ENCODE measurements around the gene TSEN2. TPM values are rescaled to one million over a fixed set of nuclear protein-coding genes. Genes with fewer than 3 reads are reported as not detected.

TSEN2 gene
- polyA plus RNA-seq, 3 donors: 3.2 to 7.3 (median 3.9) TPM

GRCh38 chr3:12471241-12471640, 13.0 kb upstream of the TSEN2 start:
- H3K4me1 ChIP-seq (ENCODE audit: control insufficient read depth in 1 of 2, insufficient read depth in 2 of 2, low read length in 2 of 2): peaks cover 0 to 3% of the 10 kb centered on the region in 2 donors
- no peaks in the 10 kb centered on the region for H4K20me1 ChIP-seq (ENCODE audit: insufficient read depth, low read length)
- H3K4me2 ChIP-seq (replicated peaks; ENCODE audit: extremely low read depth, low read length, poor library complexity, severe bottlenecking): no peak overlapping the region
- Mint-ChIP-seq H3K9me3 (no peaks in the 10 kb centered on the region), H3K4me3 (no peak overlapping the region), H3K4me1 (peaks cover 11% of the 10 kb centered on the region), H3K27ac (peak overlapping the region in 2 of 7 donors; percentile 26 to 38), H3K27me3 (ENCODE audit: low read depth in 3 of 3) (peaks cover 0 to 5% (median 0%) of the 10 kb centered on the region in 3 donors), H3K36me3 (no peaks in the 10 kb centered on the region)
- no peak for TF ChIP-seq CTCF (IDR thresholded peaks at IDR 0.05)
- peak in 2 of 3 donors; percentile 31 to 74 for DNase-seq
- H3K27ac ChIP-seq (ENCODE audit: low read depth in 1 of 2, low read length in 2 of 2): no peak overlapping the region
- no peaks in the 10 kb centered on the region for H3K79me2 ChIP-seq (ENCODE audit: insufficient read depth, low read length)
- H3K9me3 ChIP-seq (replicated peaks in 1 of 2; ENCODE audit: control insufficient read depth in 1 of 2, insufficient read depth in 1 of 2, low read length in 2 of 2): no peaks in the 10 kb centered on the region
- no peak overlapping the region for H3K4me3 ChIP-seq (replicated peaks in 1 of 3; ENCODE audit: low read depth in 2 of 3, low read length in 3 of 3)
- H3K27me3 ChIP-seq (ENCODE audit: control insufficient read depth in 2 of 2, insufficient read depth in 2 of 2, low read length in 2 of 2): no peaks in the 10 kb centered on the region
- WGBS (ENCODE audit: insufficient coverage): 64% methylated on average over 3 of the region's 11 CpGs
- no peaks in the 10 kb centered on the region for H3K36me3 ChIP-seq (replicated peaks in 1 of 2; ENCODE audit: control insufficient read depth in 1 of 2, insufficient read depth in 2 of 2, low read length in 2 of 2)
- no peak overlapping the region for H3K9ac ChIP-seq (ENCODE audit: insufficient read depth, low read length, poor library complexity, severe bottlenecking)
- H2AFZ ChIP-seq (ENCODE audit: insufficient read depth, low read depth, low read length, poor library complexity, severe bottlenecking): no peak overlapping the region
- intact Hi-C loops (cut with micrococcal nuclease): no loop called here

GRCh38 chr3:12472000-12472610, 12.2 kb upstream of the TSEN2 start:
- no peak for TF ChIP-seq CTCF (IDR thresholded peaks at IDR 0.05)
- Histone ChIP-seq H3K27me3 (ENCODE audit: control insufficient read depth in 2 of 2, insufficient read depth in 2 of 2, low read length in 2 of 2) (no peaks in the 10 kb centered on the region), H3K4me2 (replicated peaks; ENCODE audit: extremely low read depth, low read length, poor library complexity, severe bottlenecking) (no peak overlapping the region), H4K20me1 (ENCODE audit: insufficient read depth, low read length) (no peaks in the 10 kb centered on the region), H3K36me3 (replicated peaks in 1 of 2; ENCODE audit: control insufficient read depth in 1 of 2, insufficient read depth in 2 of 2, low read length in 2 of 2) (no peaks in the 10 kb centered on the region), H3K9ac (ENCODE audit: insufficient read depth, low read length, poor library complexity, severe bottlenecking) (no peak overlapping the region), H2AFZ (ENCODE audit: insufficient read depth, low read depth, low read length, poor library complexity, severe bottlenecking) (no peak overlapping the region), H3K9me3 (replicated peaks in 1 of 2; ENCODE audit: control insufficient read depth in 1 of 2, insufficient read depth in 1 of 2, low read length in 2 of 2) (no peaks in the 10 kb centered on the region), H3K4me3 (replicated peaks in 1 of 3; ENCODE audit: low read depth in 2 of 3, low read length in 3 of 3) (no peak overlapping the region), H3K27ac (ENCODE audit: low read depth in 1 of 2, low read length in 2 of 2) (no peak overlapping the region), H3K79me2 (ENCODE audit: insufficient read depth, low read length) (no peaks in the 10 kb centered on the region), H3K4me1 (ENCODE audit: control insufficient read depth in 1 of 2, insufficient read depth in 2 of 2, low read length in 2 of 2) (peaks cover 0 to 3% of the 10 kb centered on the region in 2 donors)
- no peak overlapping the region for H3K4me3 Mint-ChIP-seq
- no peak for DNase-seq
- H3K4me1 Mint-ChIP-seq: peaks cover 14% of the 10 kb centered on the region
- 92% methylated on average over 6 of the region's 11 CpGs for WGBS (ENCODE audit: insufficient coverage)
- H3K27me3 Mint-ChIP-seq (ENCODE audit: low read depth in 3 of 3): peaks cover 0 to 5% (median 0%) of the 10 kb centered on the region in 3 donors
- no peaks in the 10 kb centered on the region for H3K9me3 Mint-ChIP-seq
- intact Hi-C loops (cut with micrococcal nuclease): no loop called here
- H3K36me3 Mint-ChIP-seq: no peaks in the 10 kb centered on the region
- H3K27ac Mint-ChIP-seq: no peak overlapping the region

All from CD14-positive monocyte (primary cell).